ENCODE results near the gene MBNL2. TPM values are rescaled to one million over a fixed set of nuclear protein-coding genes. Genes with fewer than 3 reads are reported as not detected.

MBNL2 gene
- total and polyA plus RNA-seq, 10 of the 15 experiments (the other 5 are each of a cell fraction or from before 2014, with no cell fraction given), result 1.6 to 9.7 (median 6.7) TPM

DNA sequence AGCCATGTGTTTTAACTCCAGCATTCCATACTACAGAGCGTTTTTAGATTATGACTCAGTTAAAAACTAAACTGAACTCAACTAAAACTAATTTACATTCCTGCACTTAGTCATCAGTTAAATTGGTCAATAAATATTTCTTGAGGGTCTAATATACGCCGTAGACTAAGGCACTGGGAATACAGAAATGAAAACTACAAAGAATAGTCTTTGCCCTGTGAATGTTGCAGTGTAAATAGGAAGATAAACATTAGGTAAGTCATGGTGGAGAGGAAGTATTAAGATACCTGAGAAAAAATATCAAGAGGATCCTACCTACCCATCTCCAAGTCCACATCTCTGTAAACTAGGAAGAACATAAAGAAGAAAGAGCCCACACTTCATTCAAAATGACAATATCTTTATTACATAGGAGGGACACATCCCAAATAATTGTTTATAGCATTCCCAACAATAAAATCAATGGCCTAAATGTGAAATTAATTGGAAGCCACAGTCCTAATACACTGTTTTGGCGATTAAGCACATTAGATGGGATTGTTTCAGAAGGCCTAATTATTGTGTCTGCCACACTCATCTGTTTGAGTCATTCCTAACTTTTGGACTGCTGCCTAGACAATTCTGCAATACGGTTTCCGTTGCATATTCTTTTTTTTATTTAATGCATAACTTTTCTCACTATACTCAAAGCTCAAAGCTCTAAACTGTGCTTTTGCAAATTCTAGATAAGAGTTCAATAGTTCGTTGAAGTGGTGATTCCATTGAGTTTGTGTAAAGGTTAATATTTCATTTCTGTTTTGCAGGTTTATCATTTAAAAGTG is 52.9 kb downstream of the MBNL2 start:
- H3K27me3 ChIP-seq (replicated peaks in 1 of 2; ENCODE audit: control insufficient read depth in 2 of 2, insufficient read depth in 2 of 2, low read length in 1 of 2), result no peaks in the 10 kb centered on the region
- ChIA-PET POLR2A (no interaction called here), CTCF (interaction anchor here (1.0 kb wide), 1 partner anchor 165 kb away, joined by 3 read pairs; no protein-coding TSS in a partner anchor), SMC1A (ENCODE audit: uncharacterized antibody, unreplicated experiment) (no interaction called here), RAD21 (ENCODE audit: unreplicated experiment) (no interaction called here)
- peaks cover 17% of the 10 kb centered on the region for H3K4me1 ChIP-seq (ENCODE audit: control insufficient read depth, insufficient read depth, low read length)
- DNase-seq (ENCODE audit: low read depth, low spot score) (no peak), FAIRE-seq (peak; percentile 23), ATAC-seq (no peak; the same call in 2 of the 3 replicates)
- no peak overlapping the region; the same call in 1 of the 2 replicates for H2AFZ ChIP-seq (ENCODE audit: control insufficient read depth, low read depth, low read length)
- intact Hi-C loops (cut with micrococcal nuclease; ENCODE audit: unreplicated experiment), result no loop called here
- TF ChIP-seq JUNB (IDR thresholded peaks at IDR 0.05) (peak; percentile 11; the same call in 1 of the 2 replicates), KLF5 (IDR thresholded peaks at IDR 0.05; ENCODE audit: partially characterized antibody) (no peak)
- peak overlapping the region; percentile 64 for H3K4me2 ChIP-seq (ENCODE audit: control insufficient read depth, insufficient read depth)
- no peaks in the 10 kb centered on the region; the same call in 1 of the 3 replicates for H3K9me3 ChIP-seq (replicated peaks; ENCODE audit: control insufficient read depth, insufficient read depth, low read length)
- no peaks in the 10 kb centered on the region for H3K79me2 ChIP-seq (ENCODE audit: control insufficient read depth, insufficient read depth, low read length)
- H3K9ac ChIP-seq (ENCODE audit: control insufficient read depth, insufficient read depth, low read length), result no peak overlapping the region
- no peak overlapping the region for H3K27ac ChIP-seq (ENCODE audit: control insufficient read depth, insufficient read depth)
- WGBS (ENCODE audit: insufficient coverage, insufficient replicate concordance, low lambda C conversion rate, missing lambda C conversion rate), result 56% methylated on average over 7 of the region's 7 CpGs
- no peaks in the 10 kb centered on the region for H4K20me1 ChIP-seq (ENCODE audit: control insufficient read depth, insufficient read depth)
- no peak overlapping the region for H3K4me3 ChIP-seq
- in situ Hi-C loops (cut with MboI), result no loop called here
- H3K36me3 ChIP-seq (ENCODE audit: control insufficient read depth in 2 of 2, insufficient read depth in 2 of 2, low read length in 1 of 2), result no peaks in the 10 kb centered on the region
- no TSS peak for BruUV-seq (replicated peaks)

DNA sequence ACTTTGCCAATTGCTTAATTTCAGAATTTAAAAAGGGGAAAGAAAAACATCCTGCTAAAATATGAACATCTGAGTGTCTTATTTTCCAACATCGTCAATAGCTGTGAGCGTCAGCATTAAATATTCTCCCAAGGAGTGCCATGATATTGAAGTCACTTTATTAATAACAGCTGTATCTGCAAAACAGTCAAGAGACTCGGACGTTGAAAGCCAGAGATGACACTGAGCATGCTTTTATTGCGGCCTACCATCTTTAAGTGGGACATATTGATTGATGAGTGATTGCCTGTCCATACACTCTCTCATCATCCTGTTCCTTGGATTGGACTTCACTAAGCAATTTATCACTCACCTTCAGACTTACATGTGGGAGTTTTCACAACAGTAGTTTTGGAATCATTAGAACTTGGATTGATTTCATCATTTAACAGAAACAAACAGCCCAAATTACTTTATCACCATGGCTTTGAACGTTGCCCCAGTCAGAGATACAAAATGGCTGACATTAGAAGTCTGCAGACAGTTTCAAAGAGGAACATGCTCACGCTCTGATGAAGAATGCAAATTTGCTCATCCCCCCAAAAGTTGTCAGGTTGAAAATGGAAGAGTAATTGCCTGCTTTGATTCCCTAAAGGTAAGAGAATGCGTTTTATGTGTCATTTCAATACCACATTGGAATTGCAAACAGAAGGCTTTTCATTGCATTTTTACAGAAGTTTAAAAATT is 53.8 kb downstream of the MBNL2 start:
- no peaks in the 10 kb centered on the region for H4K20me1 ChIP-seq (ENCODE audit: control insufficient read depth, insufficient read depth)
- no peak overlapping the region for H2AFZ ChIP-seq (ENCODE audit: control insufficient read depth, low read depth, low read length)
- 61% methylated on average over 8 of the region's 8 CpGs for WGBS (ENCODE audit: insufficient coverage, insufficient replicate concordance, low lambda C conversion rate, missing lambda C conversion rate)
- TF ChIP-seq RUNX3 (IDR thresholded peaks at IDR 0.05; ENCODE audit: low read length), result 0 out of 2 replicates have a peak, but pooled peaks have one; percentile 3
- peak; percentile 88 for TF ChIP-seq YY1 (IDR thresholded peaks at IDR 0.05; ENCODE audit: low read depth, low read length)
- TF ChIP-seq POU2F2 (IDR thresholded peaks at IDR 0.05; ENCODE audit: borderline replicate concordance, low read depth, low read length), result peak; percentile 79; the same call in 2 of the 3 replicates
- TF ChIP-seq JUNB (IDR thresholded peaks at IDR 0.05), result no peak
- TF ChIP-seq RFX5 (IDR thresholded peaks at IDR 0.05; ENCODE audit: low read depth, low read length), result no peak
- TF ChIP-seq FOS (IDR thresholded peaks at IDR 0.05; ENCODE audit: borderline replicate concordance, extremely low read depth, insufficient read length), result no peak
- TF ChIP-seq POLR2AphosphoS5 (IDR thresholded peaks at IDR 0.05; ENCODE audit: low read length), result no peak
- TF ChIP-seq CBX5 (IDR thresholded peaks at IDR 0.05; ENCODE audit: low read depth), result no peak
- no peak for TF ChIP-seq SRF (IDR thresholded peaks at IDR 0.05; ENCODE audit: low read depth in 2 of 2, low read length in 2 of 2)
- no peaks in the 10 kb centered on the region for H3K36me3 ChIP-seq (ENCODE audit: control insufficient read depth in 2 of 2, insufficient read depth in 2 of 2, low read length in 1 of 2)
- H3K9me3 ChIP-seq (replicated peaks; ENCODE audit: control insufficient read depth, insufficient read depth, low read length), result no peaks in the 10 kb centered on the region; the same call in 1 of the 3 replicates
- no peak overlapping the region for H3K27ac ChIP-seq (ENCODE audit: control insufficient read depth, insufficient read depth)
- POLR2A ChIA-PET, result no interaction called here
- no peak overlapping the region for H3K9ac ChIP-seq (ENCODE audit: control insufficient read depth, insufficient read depth, low read length)
- peaks cover 17% of the 10 kb centered on the region for H3K4me1 ChIP-seq (ENCODE audit: control insufficient read depth, insufficient read depth, low read length)
- H3K79me2 ChIP-seq (ENCODE audit: control insufficient read depth, insufficient read depth, low read length), result no peaks in the 10 kb centered on the region
- ATAC-seq (peak; percentile 65), FAIRE-seq (peak; percentile 57), DNase-seq (ENCODE audit: low read depth, low spot score) (no peak)
- H3K27me3 ChIP-seq (replicated peaks in 1 of 2; ENCODE audit: control insufficient read depth in 2 of 2, insufficient read depth in 2 of 2, low read length in 1 of 2), result no peaks in the 10 kb centered on the region
- SMC1A ChIA-PET (ENCODE audit: uncharacterized antibody, unreplicated experiment), result interaction anchor here (1.2 to 1.5 kb wide), 3 partner anchors 39 to 68 kb away, joined by 3 to 5 read pairs (median 3); partner anchors contain the start of gene MBNL2
- 0 out of 2 replicates have a peak overlapping the region, but pooled peaks have one; percentile 10 for H3K4me2 ChIP-seq (ENCODE audit: control insufficient read depth, insufficient read depth)
- in situ Hi-C loops (cut with MboI) (no loop called here), intact Hi-C loops (cut with micrococcal nuclease; ENCODE audit: unreplicated experiment) (no loop called here)
- H3K4me3 ChIP-seq, result no peak overlapping the region
- CTCF ChIA-PET, result interaction anchor here (1.0 kb wide), 2 partner anchors 51 to 166 kb away, joined by 3 read pairs; no protein-coding TSS in a partner anchor
- RAD21 ChIA-PET (ENCODE audit: unreplicated experiment), result no interaction called here
- BruUV-seq (replicated peaks), result no TSS peak

Data from GM12878 (cell line).